GM19351 (cell line): ENCODE results near the gene TPD52L3.

ENCODE experiments used
- ATAC-seq: cut with Tn5 transposase; IDR thresholded peaks from one replicate; pipeline ENCODE4 v1.9.1; 2021; ENCODE audit warnings: mild to moderate bottlenecking, moderate library complexity; ENCODE audit not compliant: unreplicated experiment

TPD52L3 gene

GRCh38 chr9:6328103-6328502 is at the start of gene TPD52L3:
TSS of gene TPD52L3 (plus strand) at chr9:6328375. CDS start at chr9:6328596, 221 bp downstream.
- no peak for ATAC-seq

- ATAC-seq: no peak
Measured at GRCh38 chr9:6301858-6302257, 26.3 kb upstream of the TPD52L3 start.

- no peak for ATAC-seq
Measured at GRCh38 chr9:6302417-6302816, 25.8 kb upstream of the TPD52L3 start.

- ATAC-seq: no peak
Measured at GRCh38 chr9:6304232-6304631, 23.9 kb upstream of the TPD52L3 start.

GRCh38 chr9:6305954-6306563 is 22.1 kb upstream of the TPD52L3 start:
- ATAC-seq: no peak

- no peak for ATAC-seq
Measured at GRCh38 chr9:6307551-6308096, 20.6 kb upstream of the TPD52L3 start.

- no peak for ATAC-seq
Measured at GRCh38 chr9:6330958-6331634, 2.9 kb downstream of the TPD52L3 start.

GRCh38 chr9:6334305-6334704 is 6.1 kb downstream of the TPD52L3 start:
- no peak for ATAC-seq

- ATAC-seq: no peak
Measured at GRCh38 chr9:6348766-6349165, 20.6 kb downstream of the TPD52L3 start.

GRCh38 chr9:6351737-6352136 is 23.6 kb downstream of the TPD52L3 start:
- ATAC-seq: no peak

GRCh38 chr9:6354072-6354686 is 26.0 kb downstream of the TPD52L3 start:
- peak; percentile 83 for ATAC-seq

GRCh38 chr9:6355728-6356127 is 27.6 kb downstream of the TPD52L3 start:
- ATAC-seq: peak; percentile 73

GRCh38 chr9:6356441-6356840 is 28.3 kb downstream of the TPD52L3 start:
- no peak for ATAC-seq

- no peak for ATAC-seq
Measured at GRCh38 chr9:6356904-6357303, 28.7 kb downstream of the TPD52L3 start.

GRCh38 chr9:6367128-6367890 is 39.1 kb downstream of the TPD52L3 start:
- no peak for ATAC-seq

GRCh38 chr9:6368831-6369230 is 40.7 kb downstream of the TPD52L3 start:
- no peak for ATAC-seq
